WTC11 (cell line): ENCODE data around the gene ADORA2B. TPM values are rescaled to one million over a fixed set of nuclear protein-coding genes. Genes with fewer than 3 reads are reported as not detected.

ENCODE experiments used
- ATAC-seq: fragments of 200-7000 bp; cut with Tn5 transposase; 2 replicates; pipeline ENCODE4 v1.10.0; 2021; ENCODE audit warnings: mild to moderate bottlenecking, moderate library complexity
- CTCF ChIA-PET: fragments of 300-600 bp; sonication (Branson Sonifier 250); formaldehyde crosslinking; loops from one replicate; lab custom pipeline; 2021; ENCODE audit warnings: antibody characterized with exemption; lab: Charles Lee
- POLR2A ChIA-PET: fragments of 350-600 bp; sonication (Branson Sonifier 250); formaldehyde crosslinking; loops from one replicate; lab custom pipeline; 2021; ENCODE audit warnings: antibody characterized with exemption; lab: Charles Lee
- DNase-seq: peaks from one replicate; pipeline ENCODE4 v3.0.0; 2021; ENCODE audit warnings: low spot score
- H3K27ac Mint-ChIP-seq: 2 replicates; pipeline ENCODE4 v1.8.0; 2021; ENCODE audit warnings: mixed read lengths
- H3K27me3 Mint-ChIP-seq: 2 replicates; pipeline ENCODE4 v1.8.0; 2021; ENCODE audit warnings: low read depth, mild to moderate bottlenecking, moderate library complexity, mixed read lengths
- H3K36me3 Mint-ChIP-seq: 2 replicates; pipeline ENCODE4 v1.8.0; 2021; ENCODE audit warnings: mixed read lengths
- H3K4me1 Mint-ChIP-seq: 2 replicates; pipeline ENCODE4 v1.8.0; 2022; ENCODE audit warnings: mixed read lengths
- H3K4me3 Mint-ChIP-seq: 2 replicates; pipeline ENCODE4 v1.8.0; 2021; ENCODE audit warnings: mild to moderate bottlenecking, moderate library complexity, mixed read lengths
- H3K9me3 Mint-ChIP-seq: 2 replicates; pipeline ENCODE4 v1.8.0; 2021; ENCODE audit warnings: mixed read lengths
- CREB1 ChIP-seq: sonication (generic); formaldehyde crosslinking; IDR thresholded peaks from 2 replicates; pipeline ENCODE4 v1.8.0; 2023; ENCODE audit warnings: mild to moderate bottlenecking, missing genetic modification reagents
- FOXP1 ChIP-seq: sonication (generic); formaldehyde crosslinking; IDR thresholded peaks from 2 replicates; pipeline ENCODE4 v1.8.0; 2022; ENCODE audit warnings: missing genetic modification reagents, mild to moderate bottlenecking, moderate library complexity, borderline replicate concordance
- FOXP4 ChIP-seq: sonication (generic); formaldehyde crosslinking; IDR thresholded peaks from 2 replicates; pipeline ENCODE4 v1.8.0; 2022; ENCODE audit warnings: mild to moderate bottlenecking, missing genetic modification reagents
- JAZF1 ChIP-seq: fragments of 250-450 bp; sonication (Bioruptor Pico); IDR thresholded peaks from 2 replicates; pipeline ENCODE4 v1.9.0; 2021; ENCODE audit warnings: moderate library complexity, mild to moderate bottlenecking, inconsistent platforms
- MXD4 ChIP-seq: fragments of 250-450 bp; sonication (Bioruptor Pico); IDR thresholded peaks from 2 replicates; pipeline ENCODE4 v1.8.0; 2021; ENCODE audit warnings: mild to moderate bottlenecking, moderate library complexity, borderline replicate concordance
- NFATC4 ChIP-seq: fragments of 250-450 bp; sonication (Bioruptor Pico); IDR thresholded peaks from 2 replicates; pipeline ENCODE4 v1.9.0; 2021; ENCODE audit warnings: mild to moderate bottlenecking
- NR1H2 ChIP-seq: sonication (generic); formaldehyde crosslinking; IDR thresholded peaks from 2 replicates; pipeline ENCODE4 v1.9.0; 2021; ENCODE audit warnings: mild to moderate bottlenecking, moderate library complexity, missing genetic modification reagents
- NR2C2 ChIP-seq: sonication (generic); formaldehyde crosslinking; IDR thresholded peaks from 2 replicates; pipeline ENCODE4 v1.8.0; 2022; ENCODE audit warnings: mild to moderate bottlenecking, missing genetic modification reagents
- NR3C1 ChIP-seq: sonication (generic); formaldehyde crosslinking; conservative IDR thresholded peaks from 2 replicates; pipeline ENCODE4 v1.8.1; 2023; ENCODE audit warnings: low read depth, mild to moderate bottlenecking, missing genetic modification reagents
- PREB ChIP-seq: sonication (generic); formaldehyde crosslinking; IDR thresholded peaks from 2 replicates; pipeline ENCODE4 v1.8.1; 2022; ENCODE audit warnings: mild to moderate bottlenecking, missing genetic modification reagents, moderate library complexity, borderline replicate concordance
- PRRX2 ChIP-seq: fragments of 250-450 bp; sonication (Bioruptor Pico); IDR thresholded peaks from 2 replicates; pipeline ENCODE4 v1.8.0; 2021; ENCODE audit warnings: mild to moderate bottlenecking
- SOX15 ChIP-seq: fragments of 250-450 bp; sonication (Bioruptor Pico); IDR thresholded peaks from 2 replicates; pipeline ENCODE4 v1.9.0; 2021; ENCODE audit warnings: mild to moderate bottlenecking
- TP53 ChIP-seq: sonication (generic); formaldehyde crosslinking; IDR thresholded peaks from 2 replicates; pipeline ENCODE4 v1.8.1; 2023; ENCODE audit warnings: mild to moderate bottlenecking, missing genetic modification reagents
- USF2 ChIP-seq: sonication (generic); formaldehyde crosslinking; IDR thresholded peaks from 2 replicates; pipeline ENCODE4 v1.8.1; 2023; ENCODE audit warnings: mild to moderate bottlenecking, missing genetic modification reagents, moderate library complexity
- ZBTB43 ChIP-seq: sonication (generic); formaldehyde crosslinking; IDR thresholded peaks from 2 replicates; pipeline ENCODE4 v1.8.1; 2023; ENCODE audit warnings: mild to moderate bottlenecking, missing genetic modification reagents
- ZNF232 ChIP-seq: sonication (generic); formaldehyde crosslinking; IDR thresholded peaks from 2 replicates; pipeline ENCODE4 v1.8.0; 2022; ENCODE audit warnings: mild to moderate bottlenecking, missing genetic modification reagents
- ZNF263 ChIP-seq: sonication (generic); formaldehyde crosslinking; IDR thresholded peaks from 2 replicates; pipeline ENCODE4 v1.8.1; 2022; ENCODE audit warnings: low read depth, mild to moderate bottlenecking, moderate library complexity, missing genetic modification reagents
- ZNF423 ChIP-seq: fragments of 250-450 bp; sonication (Bioruptor Pico); IDR thresholded peaks from 2 replicates; pipeline ENCODE4 v2.1.2; 2022; ENCODE audit warnings: mild to moderate bottlenecking, moderate library complexity
- ZNF532 ChIP-seq: fragments of 250-450 bp; sonication (Bioruptor Pico); IDR thresholded peaks from 2 replicates; pipeline ENCODE4 v1.9.0; 2021; ENCODE audit warnings: mild to moderate bottlenecking, borderline replicate concordance
- total RNA-seq: library from RNA; stranded (reverse); gene quantifications from 3 replicates; pipeline ENCODE4 v1.2.3, GENCODE V29; 2021

Gene ADORA2B
- total RNA-seq, 1 experiment from 2014 or later = 4.2 TPM

- TF ChIP-seq USF2 = no peak
- TF ChIP-seq FOXP4 (CRISPR knock-in tag) = no peak
- no peak for TF ChIP-seq SOX15
- TF ChIP-seq ZNF532 = no peak
- no peak for TF ChIP-seq TP53 (CRISPR knock-in tag)
- TF ChIP-seq, all 79 proteins: peak for 0
Measured at GRCh38 chr17:15929941-15930340, 15.0 kb upstream of the ADORA2B start (continued).

- CTCF ChIA-PET = interaction anchor here (1.7 kb wide), 1 partner anchor 15 kb away, joined by 11 read pairs; the partner anchor contains the start of gene ADORA2B
- POLR2A ChIA-PET = interaction anchor here (0.7 kb wide), 1 partner anchor 33 kb away, joined by 3 read pairs; no protein-coding TSS in a partner anchor
- no peak for DNase-seq
- ATAC-seq = no peak
- no peak for TF ChIP-seq MXD4
- no peak for TF ChIP-seq FOXP1
- TF ChIP-seq NFATC4 (CRISPR knock-in tag) = no peak
- no peak for TF ChIP-seq CREB1 (CRISPR knock-in tag)
- TF ChIP-seq NR3C1 = no peak
- TF ChIP-seq NR1H2 (CRISPR knock-in tag) = no peak
- TF ChIP-seq PREB (CRISPR knock-in tag) = no peak
- TF ChIP-seq PRRX2 = no peak
- no peak for TF ChIP-seq ZNF232 (CRISPR knock-in tag)
- TF ChIP-seq NR2C2 = no peak
- TF ChIP-seq ZNF263 (CRISPR knock-in tag) = no peak
- TF ChIP-seq ZBTB43 = no peak
- TF ChIP-seq JAZF1 (CRISPR knock-in tag) = no peak
- no peak for TF ChIP-seq ZNF423 (CRISPR knock-in tag)
- Mint-ChIP-seq H3K9me3 (no peaks in the 10 kb centered on the region), H3K27ac (no peak overlapping the region), H3K4me3 (no peak overlapping the region), H3K27me3 (no peaks in the 10 kb centered on the region), H3K36me3 (no peaks in the 10 kb centered on the region), H3K4me1 (peaks cover 12% of the 10 kb centered on the region)
Measured at GRCh38 chr17:15930426-15930825, 14.5 kb upstream of the ADORA2B start.
